GM12892 (cell line): ENCODE results near the gene CKS2.

Experiments
- POLR2A ChIP-seq: IDR thresholded peaks from 2 replicates; pipeline ENCODE4 v1.6.1; 2011; ENCODE audit warnings: low read depth, low read length, control low read depth
- TAF1 ChIP-seq: IDR thresholded peaks from 2 replicates; pipeline ENCODE4 v1.6.1; 2011; ENCODE audit warnings: low read depth, mild to moderate bottlenecking, control low read depth, low read length, borderline replicate concordance

GRCh38 chr9:89330513-89330912 is 19.5 kb downstream of the CKS2 start:
- TF ChIP-seq POLR2A (no peak), TAF1 (no peak)
